B cell (primary cell): ENCODE measurements around the gene QRFP. TPM values are rescaled to one million over a fixed set of nuclear protein-coding genes. Genes with fewer than 3 reads are reported as not detected.

Source experiments
- ATAC-seq: fragments of 200-7000 bp; cut with Tn5 transposase; one replicate; pipeline ENCODE4 v1.10.0; 2021; ENCODE audit warnings: low read depth, mild to moderate bottlenecking, moderate number of reproducible peaks, moderate library complexity
- CTCF ChIA-PET: fragments of 350-600 bp; sonication (Branson Sonifier 250); formaldehyde crosslinking; loops from one replicate; lab custom pipeline; 2021; ENCODE audit warnings: antibody characterized with exemption, inconsistent platforms; lab: Charles Lee
- POLR2A ChIA-PET: fragments of 350-600 bp; sonication (Branson Sonifier 250); formaldehyde crosslinking; loops from one replicate; lab custom pipeline; 2021; ENCODE audit warnings: antibody characterized with exemption; lab: Charles Lee
- DNase-seq: peaks from one replicate; pipeline ENCODE4 v3.0.0; 2013
- H2AFZ ChIP-seq: 2 replicates; pipeline ENCODE4 v1.6.1; 2012; ENCODE audit warnings: mild to moderate bottlenecking, low read depth, low read length; ENCODE audit not compliant: insufficient read depth, poor library complexity, severe bottlenecking
- H3K27ac ChIP-seq, 2 donors: 1 replicate in 1 of 2; 2 replicates in 1 of 2; pipeline ENCODE4 v1.5.1; 2012 to 2013; ENCODE audit warnings: low read length in 2 of 2, mild to moderate bottlenecking in 2 of 2, moderate library complexity in 1 of 2
- H3K27me3 ChIP-seq, 4 experiments: fragments of 200-600 bp in 1 of 4; sonication (generic) in 1 of 4; replicated peaks in 1 of 4; 1 replicate in 2 of 4; 2 replicates in 2 of 4; pipeline versions ENCODE4 v1.6.1 to v1.7.0; 2013 to 2016; ENCODE audit warnings: low read length in 3 of 4, mild to moderate bottlenecking in 2 of 4, mixed read lengths in 1 of 4, moderate library complexity in 1 of 4; ENCODE audit not compliant: insufficient read depth in 4 of 4, control insufficient read depth in 3 of 4; ENCODE audit errors: control extremely low read depth in 1 of 4
- H3K36me3 ChIP-seq, 2 experiments: replicated peaks in 1 of 2; 1 replicate in 1 of 2; 2 replicates in 1 of 2; pipeline versions ENCODE4 v1.6.1 to v1.7.1; 2013; ENCODE audit warnings: low read length in 1 of 2; ENCODE audit not compliant: insufficient read depth in 2 of 2, control insufficient read depth in 1 of 2; ENCODE audit errors: control extremely low read depth in 1 of 2, extremely low read depth in 1 of 2
- H3K4me1 ChIP-seq, 2 donors: fragments of 200-600 bp in 1 of 2; sonication (generic) in 1 of 2; 1 replicate in 1 of 2; 2 replicates in 1 of 2; pipeline versions ENCODE4 v1.5.1 to v1.6.1; 2013 to 2017; ENCODE audit warnings: low read length in 2 of 2; ENCODE audit not compliant: control insufficient read depth in 2 of 2, insufficient read depth in 2 of 2
- H3K4me2 ChIP-seq: replicated peaks from 2 replicates; pipeline ENCODE3; 2012; ENCODE audit warnings: mild to moderate bottlenecking, low read depth, low read length; ENCODE audit not compliant: poor library complexity, severe bottlenecking
- H3K4me3 ChIP-seq, 5 experiments: fragments of 200-600 bp in 1 of 5; sonication (generic) in 1 of 5; 1 replicate in 3 of 5; 2 replicates in 2 of 5; pipeline versions ENCODE4 v1.5.1 to v1.7.0; 2011 to 2016; ENCODE audit warnings: low read length in 4 of 5, mild to moderate bottlenecking in 4 of 5, low read depth in 2 of 5, control low read depth in 1 of 5, moderate library complexity in 1 of 5; ENCODE audit not compliant: insufficient read depth in 1 of 5; ENCODE audit errors: control extremely low read depth in 1 of 5, extremely low read depth in 1 of 5
- H3K79me2 ChIP-seq: fragments of 200-600 bp; sonication (generic); one replicate; pipeline ENCODE4 v1.6.0; 2016; ENCODE audit warnings: low read length; ENCODE audit not compliant: control insufficient read depth, insufficient read depth
- H3K9ac ChIP-seq: fragments of 200-600 bp; sonication (generic); 2 replicates; pipeline ENCODE4 v1.6.1; 2017; ENCODE audit warnings: mild to moderate bottlenecking, low read length, moderate library complexity
- H3K9me3 ChIP-seq, 3 donors: one replicate each; pipeline versions ENCODE4 v1.6.1 to v1.7.1; 2013; ENCODE audit warnings: low read length in 2 of 3; ENCODE audit not compliant: control insufficient read depth in 2 of 3, insufficient read depth in 1 of 3; ENCODE audit errors: control extremely low read depth in 1 of 3
- H4K20me1 ChIP-seq: 2 replicates; pipeline ENCODE4 v1.6.0; 2012; ENCODE audit warnings: mild to moderate bottlenecking, low read length; ENCODE audit not compliant: insufficient read depth, control insufficient read depth, poor library complexity, severe bottlenecking
- H3K27ac Mint-ChIP-seq: one replicate; pipeline ENCODE4 v1.8.0; 2021; ENCODE audit warnings: mixed read lengths
- H3K27me3 Mint-ChIP-seq: one replicate; pipeline ENCODE4 v1.8.0; 2021; ENCODE audit warnings: mixed read lengths
- H3K4me1 Mint-ChIP-seq: one replicate; pipeline ENCODE4 v1.8.0; 2021; ENCODE audit warnings: mixed read lengths
- H3K4me3 Mint-ChIP-seq: one replicate; pipeline ENCODE4 v1.8.0; 2021; ENCODE audit warnings: mixed read lengths
- H3K9me3 Mint-ChIP-seq: one replicate; pipeline ENCODE4 v1.8.0; 2022; ENCODE audit warnings: mixed read lengths; ENCODE audit not compliant: insufficient read depth
- CTCF ChIP-seq: fragments of 200-600 bp; IDR thresholded peaks from one replicate; pipeline ENCODE4 v1.8.0; 2022; ENCODE audit warnings: antibody characterized with exemption, mild to moderate bottlenecking
- WGBS: methylation state at CpG from one replicate; pipeline ENCODE4 v1.1.5; 2013; ENCODE audit warnings: missing lambda C conversion rate; ENCODE audit not compliant: insufficient coverage; 5-methylcytosine and 5-hydroxymethylcytosine counted together
- intact Hi-C: fragments of 100-400 bp; cut with micrococcal nuclease; formaldehyde crosslinking; loops from one replicate; pipeline ENCODE4 v1.10.0; 2022
- polyA plus RNA-seq: library from polyadenylated mRNA; depleted of rRNA; stranded (reverse); fragments of >200 nt; gene quantifications from 2 replicates; pipeline ENCODE4 v1.2.3, GENCODE V29; 2012
- total RNA-seq, 2 donors: library from RNA; stranded (reverse); fragments of 120-200 nt in 1 of 2; gene quantifications; 1 replicate in 1 of 2; 2 replicates in 1 of 2; pipeline versions ENCODE4 v1.2.3 to v1.2.4, GENCODE V29; 2013 to 2022

The QRFP gene
- total and polyA plus RNA-seq, 2 donors (not counting 1 experiment from before 2014, with no cell fraction given): 0.07 TPM; not detected in 1

- intact Hi-C loops: no loop called here
- DNase-seq (no peak), ATAC-seq (no peak)
- no peak for TF ChIP-seq CTCF
- Mint-ChIP-seq H3K4me3 (no peak overlapping the region), H3K9me3 (no peaks in the 10 kb centered on the region), H3K4me1 (no peaks in the 10 kb centered on the region), H3K27ac (no peak overlapping the region), H3K27me3 (no peaks in the 10 kb centered on the region)
- Histone ChIP-seq H3K9me3 (no peaks in the 10 kb centered on the region), H3K4me1 (no peaks in the 10 kb centered on the region), H3K4me2 (no peak overlapping the region), H4K20me1 (no peaks in the 10 kb centered on the region), H3K27me3 (no peaks in the 10 kb centered on the region), H2AFZ (no peak overlapping the region), H3K9ac (no peak overlapping the region), H3K27ac (no peak overlapping the region), H3K79me2 (no peaks in the 10 kb centered on the region), H3K36me3 (peaks cover 0 to 10% of the 10 kb centered on the region in 2 experiments), H3K4me3 (no peak overlapping the region)
- CTCF ChIA-PET: interaction anchor here (1.2 to 8.3 kb wide), 4 partner anchors 89 to 187 kb away, joined by 3 to 142 read pairs (median 72); no protein-coding TSS in a partner anchor
- POLR2A ChIA-PET: no interaction called here
- 93% methylated on average over 27 of the region's 28 CpGs for WGBS
Measured at GRCh38 chr9:130860458-130861316, 35.9 kb downstream of the QRFP start.
